HuH-7 (cell line): Measurements from ENCODE around the gene TP53TG3.
"Not testable (repeated sequence)": the region's sequence is repeated elsewhere in the genome, so short reads cannot be mapped to it uniquely, and the experiment has no call there.

Source experiments
- DNase-seq: peaks from one replicate; pipeline ENCODE4 v3.0.0; 2011; ENCODE audit warnings: low spot score

TP53TG3 gene, protein sequence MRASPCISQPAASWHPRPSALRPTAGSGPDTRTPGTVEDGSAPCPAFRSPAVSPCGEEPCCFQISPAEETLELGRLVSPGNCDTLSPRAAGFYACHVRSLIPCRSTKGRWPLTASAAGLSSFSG

DNA sequence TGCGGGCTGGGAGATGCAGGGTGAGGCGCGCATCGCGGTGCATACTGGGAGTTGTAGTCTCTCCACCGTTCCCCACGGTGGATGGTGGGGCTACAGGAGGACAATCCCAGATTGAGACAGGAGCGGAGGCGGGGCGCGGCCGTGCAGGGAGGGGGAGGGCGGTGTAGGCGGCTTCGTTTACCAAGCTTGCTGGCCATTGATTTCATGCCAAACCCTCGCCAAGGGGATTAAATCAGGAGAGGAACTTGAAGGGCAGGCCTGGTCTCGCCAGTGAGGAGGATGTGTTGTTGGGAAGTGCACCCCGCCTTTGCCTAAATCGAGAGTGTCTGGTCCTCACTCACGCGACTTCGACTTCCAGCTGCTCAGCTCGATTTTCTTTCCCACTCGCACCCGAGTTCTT lies at the start of gene TP53TG3:
Gene TP53TG3 (minus strand): TSS at position 101 of the 400 bp plus-strand sequence. CDS start 68 bp downstream, at position 33.
- not testable (repeated sequence) for DNase-seq

DNA sequence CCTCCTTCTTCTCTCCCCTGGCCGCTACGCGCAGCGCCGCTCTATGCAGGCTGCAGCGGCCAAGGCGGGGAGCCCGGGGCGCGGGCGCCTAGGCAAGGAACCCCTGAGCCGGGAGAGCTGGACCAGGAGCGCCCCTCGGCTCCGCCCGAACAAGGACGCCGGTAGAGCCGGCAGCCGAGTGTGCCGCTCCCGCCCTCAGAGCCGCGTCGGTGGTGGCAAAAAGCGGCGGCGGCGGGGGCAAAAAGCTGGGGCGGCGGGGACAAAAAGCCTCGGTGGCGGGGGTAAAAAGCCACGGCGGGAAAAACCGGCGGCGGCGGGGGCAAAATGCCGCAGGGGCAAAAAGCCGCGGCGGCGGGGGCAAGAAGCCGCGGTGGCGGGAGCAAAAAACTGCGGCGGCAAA lies 25.1 kb downstream of the TP53TG3 start:
- DNase-seq = not testable (repeated sequence)

DNA sequence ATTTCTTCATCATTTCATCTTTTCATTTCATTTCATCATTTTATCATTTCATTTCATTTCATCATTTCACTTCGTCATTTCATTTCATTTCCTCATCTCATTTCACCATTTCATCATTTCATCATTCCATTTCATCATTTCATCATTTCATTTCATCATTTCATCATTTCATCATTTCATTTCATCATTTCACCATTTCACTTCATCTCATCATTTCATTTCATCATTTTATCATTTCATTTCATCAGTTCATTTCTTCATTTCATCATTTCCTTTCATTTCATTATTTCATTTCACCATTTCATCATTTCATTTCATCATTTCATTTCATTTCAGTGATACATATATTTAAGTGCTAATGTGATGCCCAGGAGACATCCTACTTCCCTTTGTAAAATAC lies 28.4 kb downstream of the TP53TG3 start:
- DNase-seq = not testable (repeated sequence)

DNA sequence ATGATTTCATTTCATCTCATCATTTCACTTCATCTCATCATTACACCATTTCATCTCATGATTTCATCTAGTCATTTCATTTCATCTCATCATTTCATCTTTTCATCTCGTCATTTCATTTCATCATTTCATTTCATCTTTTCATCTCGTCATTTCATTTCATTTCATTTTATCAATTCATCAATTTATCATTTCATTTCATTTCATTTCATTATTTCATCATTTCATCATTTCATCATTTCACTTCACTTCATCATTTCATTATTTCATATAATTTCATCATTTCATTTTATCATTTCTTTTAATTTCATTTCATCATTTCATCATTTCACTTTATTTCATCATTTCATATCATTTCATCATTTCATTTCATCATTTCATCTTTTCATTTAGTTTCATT lies 29.2 kb downstream of the TP53TG3 start:
- DNase-seq = not testable (repeated sequence)

DNA sequence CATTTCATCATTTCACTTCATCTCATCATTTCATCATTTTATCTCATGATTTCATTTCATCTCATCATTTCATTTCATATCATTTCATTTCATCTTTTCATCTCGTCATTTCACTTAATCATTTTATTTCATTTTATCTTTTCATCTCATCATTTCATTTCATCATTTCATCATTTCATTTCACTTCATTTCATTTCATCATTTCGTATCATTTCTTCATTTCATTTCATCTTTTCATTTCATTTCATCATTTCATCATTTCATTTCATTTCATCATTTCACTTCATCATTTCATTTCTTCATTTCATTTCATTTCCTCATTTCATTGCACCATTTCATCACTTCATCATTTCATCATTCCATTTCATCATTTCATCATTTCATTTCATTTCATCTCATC lies 29.8 kb downstream of the TP53TG3 start:
- DNase-seq = not testable (repeated sequence)

DNA sequence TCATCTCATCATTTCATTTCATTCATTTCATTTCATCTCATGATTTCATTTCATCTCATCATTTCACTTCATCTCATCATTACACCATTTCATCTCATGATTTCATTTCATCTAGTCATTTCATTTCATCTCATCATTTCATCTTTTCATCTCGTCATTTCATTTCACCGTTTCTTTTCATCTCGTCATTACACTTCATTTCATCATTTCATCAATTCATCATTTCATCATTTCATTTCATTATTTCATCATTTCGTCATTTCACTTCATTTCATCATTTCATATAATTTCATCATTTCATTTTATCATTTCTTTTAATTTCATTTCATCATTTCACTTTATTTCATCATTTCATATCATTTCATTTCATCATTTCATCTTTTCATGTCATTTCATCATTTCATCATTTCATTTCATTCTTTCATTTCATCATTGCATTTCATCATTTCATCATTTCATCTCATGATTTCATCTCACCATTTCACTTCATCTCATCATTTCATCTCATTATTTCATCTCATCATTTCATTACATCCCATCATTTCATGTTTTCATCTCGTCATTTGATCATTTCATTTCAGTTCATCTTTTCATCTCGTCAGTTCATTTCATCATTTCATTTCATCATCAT lies 30.6 kb downstream of the TP53TG3 start:
- not testable (repeated sequence) for DNase-seq

DNA sequence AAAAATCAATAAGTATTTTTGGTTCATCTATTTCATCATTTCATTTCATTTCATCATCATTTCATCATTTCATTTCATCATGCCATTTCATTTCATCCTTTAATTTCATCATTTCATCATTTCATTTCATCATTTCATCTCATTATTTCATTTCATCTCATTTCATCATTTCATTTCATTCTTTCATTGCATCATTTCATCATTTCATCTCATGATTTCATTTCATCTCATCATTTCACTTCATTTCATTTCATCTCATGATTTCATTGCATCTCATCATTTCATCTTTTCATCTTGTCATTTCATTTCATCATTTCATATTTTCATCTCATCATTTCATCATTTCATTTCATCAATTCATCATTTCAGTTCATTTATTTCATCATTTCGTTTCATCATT lies 31.2 kb downstream of the TP53TG3 start:
- not testable (repeated sequence) for DNase-seq

DNA sequence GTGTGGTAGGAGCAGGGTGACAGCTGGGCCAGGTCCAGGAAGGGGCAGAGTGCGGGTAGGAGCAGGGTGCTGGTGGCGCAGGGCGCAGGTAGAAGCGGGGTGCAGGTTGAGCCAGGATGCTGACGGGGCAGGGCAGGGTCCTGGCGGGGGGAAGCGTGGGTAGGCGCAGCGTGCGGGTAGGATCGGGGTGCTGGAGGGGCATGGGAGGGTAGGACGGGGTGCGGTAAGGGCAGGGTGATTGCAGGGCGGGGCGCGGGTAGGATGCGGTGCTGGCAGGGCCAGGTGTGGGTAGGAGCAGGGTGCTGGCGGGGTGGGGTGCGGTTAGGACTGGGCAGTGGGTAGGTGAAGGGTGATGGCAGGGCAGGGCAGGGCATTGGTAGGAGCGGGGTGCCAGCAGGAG lies 38.4 kb downstream of the TP53TG3 start:
- DNase-seq = not testable (repeated sequence)

DNA sequence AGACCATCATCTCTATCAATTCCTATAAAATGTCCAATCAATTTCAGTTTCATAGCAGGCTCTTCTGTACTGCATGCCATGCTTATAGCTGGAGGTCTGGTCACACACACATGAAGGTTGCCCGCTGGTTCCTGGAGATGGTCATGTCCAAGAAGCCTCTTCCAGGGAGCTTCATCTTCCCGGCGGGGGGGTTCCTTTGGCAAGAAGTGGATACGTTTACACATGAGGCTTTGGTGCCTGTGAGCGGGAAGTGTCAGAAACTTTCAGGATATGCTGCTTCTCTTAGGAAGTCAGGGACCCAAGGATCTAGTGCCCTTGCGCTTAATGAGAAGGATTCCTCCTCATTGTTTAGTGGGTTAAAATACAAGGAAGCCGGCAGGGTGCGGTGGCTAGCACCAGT lies 43.9 kb downstream of the TP53TG3 start:
- not testable (repeated sequence) for DNase-seq
